ENCODE data around the gene RBM8A. TPM values are rescaled to one million over a fixed set of nuclear protein-coding genes. Genes with fewer than 3 reads are reported as not detected.

Gene RBM8A
- total RNA-seq, 2 experiments from 2014 or later, result 135 to 200 TPM

- no TSS peak for BruUV-seq (replicated peaks)
- POLR2A ChIA-PET, result interaction anchor here (0.7 kb wide), 1 partner anchor 13 kb away, joined by 3 read pairs; no protein-coding TSS in a partner anchor
- no peak overlapping the region for H3K4me3 ChIP-seq (ENCODE audit: low read depth, low read length, poor library complexity, severe bottlenecking)
- H2AFZ ChIP-seq (ENCODE audit: low read length), result no peak overlapping the region
- H3K79me2 ChIP-seq (ENCODE audit: insufficient read depth, low read depth, low read length), result no peaks in the 10 kb centered on the region
- H3K9me3 ChIP-seq (ENCODE audit: low read length), result no peaks in the 10 kb centered on the region
- H3K4me2 ChIP-seq (ENCODE audit: low read length), result no peak overlapping the region
- no peak overlapping the region for H3K27ac ChIP-seq (ENCODE audit: low read depth, low read length, poor library complexity, severe bottlenecking)
- no peak for TF ChIP-seq CTCF (conservative IDR thresholded peaks at IDR 0.05; ENCODE audit: low read length)
- no peak for TF ChIP-seq EZH2phosphoT487 (IDR thresholded peaks at IDR 0.05; ENCODE audit: borderline replicate concordance, low read depth, low read length)
- no peaks in the 10 kb centered on the region for H4K20me1 ChIP-seq (ENCODE audit: insufficient read depth, low read length)
- no peaks in the 10 kb centered on the region for H3K36me3 ChIP-seq (ENCODE audit: insufficient read depth, low read length)
- H3K9me2 ChIP-seq (ENCODE audit: insufficient read depth, low read length), result no peaks in the 10 kb centered on the region
- CTCF ChIA-PET (ENCODE audit: unreplicated experiment), result no interaction called here
- DNase-seq (ENCODE audit: low spot score), result no peak
- no peaks in the 10 kb centered on the region for H3K4me1 ChIP-seq (ENCODE audit: insufficient read depth, low read length, poor library complexity, severe bottlenecking)
- intact Hi-C loops (cut with micrococcal nuclease; ENCODE audit: unreplicated experiment), result no loop called here
These were observed 28.5 kb downstream of the RBM8A start for GRCh38 chr1:145898756-145899155.

- Histone ChIP-seq H3K4me2 (ENCODE audit: low read length) (no peak overlapping the region), H3K9me2 (ENCODE audit: insufficient read depth, low read length) (no peaks in the 10 kb centered on the region), H4K20me1 (ENCODE audit: insufficient read depth, low read length) (no peaks in the 10 kb centered on the region), H3K9me3 (ENCODE audit: low read length) (no peaks in the 10 kb centered on the region), H2AFZ (ENCODE audit: low read length) (no peak overlapping the region), H3K79me2 (ENCODE audit: insufficient read depth, low read depth, low read length) (no peaks in the 10 kb centered on the region), H3K4me1 (ENCODE audit: insufficient read depth, low read length, poor library complexity, severe bottlenecking) (no peaks in the 10 kb centered on the region), H3K36me3 (ENCODE audit: insufficient read depth, low read length) (no peaks in the 10 kb centered on the region), H3K27ac (ENCODE audit: low read depth, low read length, poor library complexity, severe bottlenecking) (no peak overlapping the region), H3K4me3 (ENCODE audit: low read depth, low read length, poor library complexity, severe bottlenecking) (no peak overlapping the region)
- no peak for DNase-seq (ENCODE audit: low spot score)
- CTCF ChIA-PET (ENCODE audit: unreplicated experiment), result no interaction called here
- POLR2A ChIA-PET, result no interaction called here
- no TSS peak for BruUV-seq (replicated peaks)
- TF ChIP-seq CTCF (conservative IDR thresholded peaks at IDR 0.05; ENCODE audit: low read length) (no peak), EZH2phosphoT487 (IDR thresholded peaks at IDR 0.05; ENCODE audit: borderline replicate concordance, low read depth, low read length) (no peak)
- intact Hi-C loops (cut with micrococcal nuclease; ENCODE audit: unreplicated experiment), result no loop called here
These were observed 29.3 kb downstream of the RBM8A start for GRCh38 chr1:145897969-145898368.

GRCh38 chr1:145895471-145895870 is 31.8 kb downstream of the RBM8A start:
- H3K4me3 ChIP-seq (ENCODE audit: low read depth, low read length, poor library complexity, severe bottlenecking), result no peak overlapping the region
- H3K4me2 ChIP-seq (ENCODE audit: low read length), result no peak overlapping the region
- intact Hi-C loops (cut with micrococcal nuclease; ENCODE audit: unreplicated experiment), result no loop called here
- no peaks in the 10 kb centered on the region for H3K79me2 ChIP-seq (ENCODE audit: insufficient read depth, low read depth, low read length)
- H3K27ac ChIP-seq (ENCODE audit: low read depth, low read length, poor library complexity, severe bottlenecking), result no peak overlapping the region
- no peaks in the 10 kb centered on the region for H3K4me1 ChIP-seq (ENCODE audit: insufficient read depth, low read length, poor library complexity, severe bottlenecking)
- H3K9me2 ChIP-seq (ENCODE audit: insufficient read depth, low read length), result no peaks in the 10 kb centered on the region
- CTCF ChIA-PET (ENCODE audit: unreplicated experiment), result no interaction called here
- DNase-seq (ENCODE audit: low spot score), result no peak
- TF ChIP-seq EZH2phosphoT487 (IDR thresholded peaks at IDR 0.05; ENCODE audit: borderline replicate concordance, low read depth, low read length), result no peak
- no peak for TF ChIP-seq CTCF (conservative IDR thresholded peaks at IDR 0.05; ENCODE audit: low read length)
- no peaks in the 10 kb centered on the region for H3K9me3 ChIP-seq (ENCODE audit: low read length)
- H4K20me1 ChIP-seq (ENCODE audit: insufficient read depth, low read length), result no peaks in the 10 kb centered on the region
- no peaks in the 10 kb centered on the region for H3K36me3 ChIP-seq (ENCODE audit: insufficient read depth, low read length)
- POLR2A ChIA-PET, result interaction anchor here (0.7 to 1.3 kb wide), 3 partner anchors 15 to 115 kb away, joined by 3 to 4 read pairs (median 4); no protein-coding TSS in a partner anchor
- no peak overlapping the region for H2AFZ ChIP-seq (ENCODE audit: low read length)
- BruUV-seq (replicated peaks), result no TSS peak
